HL-60/S4 treated with phorbol 12-myristate 13-acetate at 8.2 ng/mL for 4 days and 3 days (cell line): ENCODE data around the gene CBLB.

ENCODE experiments used
- in situ Hi-C: fragments of 300-500 bp; cut with MboI; formaldehyde crosslinking; loops from 2 replicates; pipeline ENCODE4 v1.15.0; 2022; ENCODE audit warnings: low sequenced_read_pairs

The CBLB gene

GRCh38 chr3:105791919-105792786 is 76.7 kb downstream of the CBLB start:
- in situ Hi-C loops: no loop called here

- in situ Hi-C loops: no loop called here
These were observed 77.7 kb downstream of the CBLB start for GRCh38 chr3:105791131-105791530.

GRCh38 chr3:105790534-105790933 is 78.3 kb downstream of the CBLB start:
- in situ Hi-C loops: no loop called here

- in situ Hi-C loops: no loop called here
These were observed 80.2 kb downstream of the CBLB start for GRCh38 chr3:105788593-105788992.

- in situ Hi-C loops: no loop called here
These were observed 81.4 kb downstream of the CBLB start for GRCh38 chr3:105787453-105787852.

GRCh38 chr3:105786990-105787389 is 81.8 kb downstream of the CBLB start:
- in situ Hi-C loops: no loop called here

- in situ Hi-C loops: no loop called here
These were observed 82.6 kb downstream of the CBLB start for GRCh38 chr3:105786241-105786640.

GRCh38 chr3:105785803-105786202 is 83.0 kb downstream of the CBLB start:
- in situ Hi-C loops: no loop called here

GRCh38 chr3:105783631-105784030 is 85.2 kb downstream of the CBLB start:
- in situ Hi-C loops: no loop called here

GRCh38 chr3:105781871-105782270 is 86.9 kb downstream of the CBLB start:
- in situ Hi-C loops: no loop called here

GRCh38 chr3:105780107-105780506 is 88.7 kb downstream of the CBLB start:
- in situ Hi-C loops: no loop called here

GRCh38 chr3:105775368-105775767 is 93.4 kb downstream of the CBLB start:
- in situ Hi-C loops: no loop called here

GRCh38 chr3:105774444-105775180 is 94.2 kb downstream of the CBLB start:
- in situ Hi-C loops: no loop called here

- in situ Hi-C loops: no loop called here
These were observed 95.5 kb downstream of the CBLB start for GRCh38 chr3:105773291-105773690.

- in situ Hi-C loops: no loop called here
These were observed 96.2 kb downstream of the CBLB start for GRCh38 chr3:105772635-105773034.

- in situ Hi-C loops: no loop called here
These were observed 97.4 kb downstream of the CBLB start for GRCh38 chr3:105771392-105771791.

- in situ Hi-C loops: no loop called here
These were observed 98.4 kb downstream of the CBLB start for GRCh38 chr3:105770410-105770809.

GRCh38 chr3:105767776-105768175 is 101.0 kb downstream of the CBLB start:
- in situ Hi-C loops: no loop called here

GRCh38 chr3:105767216-105767615 is 101.6 kb downstream of the CBLB start:
- in situ Hi-C loops: no loop called here

GRCh38 chr3:105765308-105765639 is 103.5 kb downstream of the CBLB start:
- in situ Hi-C loops: no loop called here

GRCh38 chr3:105764378-105765307 is 104.2 kb downstream of the CBLB start:
- in situ Hi-C loops: no loop called here
